ENCODE measurements around the gene CRABP2. TPM values are rescaled to one million over a fixed set of nuclear protein-coding genes. Genes with fewer than 3 reads are reported as not detected.
A peak's percentile ranks its signal among the peaks of the same experiment; 100 is the strongest.

Gene CRABP2
- total RNA-seq, 1 donor from 2014 or later = 29.5 TPM

GRCh38 chr1:156740237-156740740 lies 34.9 kb upstream of the CRABP2 start:
- Histone ChIP-seq H3K4me3 (ENCODE audit: low read depth, low read length) (peak overlapping the region; percentile 58), H3K36me3 (ENCODE audit: control insufficient read depth, insufficient read depth, low read length) (peaks cover 5% of the 10 kb centered on the region), H3K27me3 (ENCODE audit: control insufficient read depth, insufficient read depth, low read length) (no peaks in the 10 kb centered on the region)
- no peak for TF ChIP-seq CTCF (IDR thresholded peaks at IDR 0.05; ENCODE audit: insufficient read depth, low read length, poor library complexity, severe bottlenecking)
- no peak for DNase-seq (ENCODE audit: low read depth)

GRCh38 chr1:156738916-156739315 lies 33.5 kb upstream of the CRABP2 start:
- H3K36me3 ChIP-seq (ENCODE audit: control insufficient read depth, insufficient read depth, low read length) = peaks cover 4% of the 10 kb centered on the region
- H3K27me3 ChIP-seq (ENCODE audit: control insufficient read depth, insufficient read depth, low read length) = no peaks in the 10 kb centered on the region
- TF ChIP-seq CTCF (IDR thresholded peaks at IDR 0.05; ENCODE audit: insufficient read depth, low read length, poor library complexity, severe bottlenecking) = no peak
- DNase-seq (ENCODE audit: low read depth) = no peak
- no peak overlapping the region for H3K4me3 ChIP-seq (ENCODE audit: low read depth, low read length)

GRCh38 chr1:156738407-156738806 lies 33.0 kb upstream of the CRABP2 start:
- no peak for DNase-seq (ENCODE audit: low read depth)
- Histone ChIP-seq H3K4me3 (ENCODE audit: low read depth, low read length) (no peak overlapping the region), H3K36me3 (ENCODE audit: control insufficient read depth, insufficient read depth, low read length) (peaks cover 3% of the 10 kb centered on the region), H3K27me3 (ENCODE audit: control insufficient read depth, insufficient read depth, low read length) (no peaks in the 10 kb centered on the region)
- TF ChIP-seq CTCF (IDR thresholded peaks at IDR 0.05; ENCODE audit: insufficient read depth, low read length, poor library complexity, severe bottlenecking) = no peak

- Histone ChIP-seq H3K4me3 (ENCODE audit: low read depth, low read length) (no peak overlapping the region), H3K27me3 (ENCODE audit: control insufficient read depth, insufficient read depth, low read length) (no peaks in the 10 kb centered on the region), H3K36me3 (ENCODE audit: control insufficient read depth, insufficient read depth, low read length) (peaks cover 2% of the 10 kb centered on the region)
- no peak for TF ChIP-seq CTCF (IDR thresholded peaks at IDR 0.05; ENCODE audit: insufficient read depth, low read length, poor library complexity, severe bottlenecking)
- no peak for DNase-seq (ENCODE audit: low read depth)
Observed at GRCh38 chr1:156733989-156734584, 28.7 kb upstream of the CRABP2 start.

- Histone ChIP-seq H3K36me3 (ENCODE audit: control insufficient read depth, insufficient read depth, low read length) (no peaks in the 10 kb centered on the region), H3K27me3 (ENCODE audit: control insufficient read depth, insufficient read depth, low read length) (no peaks in the 10 kb centered on the region)
- TF ChIP-seq CTCF (IDR thresholded peaks at IDR 0.05; ENCODE audit: insufficient read depth, low read length, poor library complexity, severe bottlenecking) = no peak
Observed at GRCh38 chr1:156728599-156729462, 23.4 kb upstream of the CRABP2 start, which contains the start of gene ISG20L2. Gene ISG20L2, minus strand, starts transcription at chr1:156728766. Its CDS starts 1,114 bp downstream, at chr1:156727652.

More at GRCh38 chr1:156728599-156729462, 23.4 kb upstream of the CRABP2 start, which contains the start of gene ISG20L2:
- peak; percentile 92 for DNase-seq (ENCODE audit: low read depth)
- H3K4me3 ChIP-seq (ENCODE audit: low read depth, low read length) = peak within 1 kb of the TSS; percentile 62
